ENCODE measurements around the gene SLC25A12. TPM values are rescaled to one million over a fixed set of nuclear protein-coding genes. Genes with fewer than 3 reads are reported as not detected.

The SLC25A12 gene
- total RNA-seq, 1 donor = 26.8 TPM

DNA sequence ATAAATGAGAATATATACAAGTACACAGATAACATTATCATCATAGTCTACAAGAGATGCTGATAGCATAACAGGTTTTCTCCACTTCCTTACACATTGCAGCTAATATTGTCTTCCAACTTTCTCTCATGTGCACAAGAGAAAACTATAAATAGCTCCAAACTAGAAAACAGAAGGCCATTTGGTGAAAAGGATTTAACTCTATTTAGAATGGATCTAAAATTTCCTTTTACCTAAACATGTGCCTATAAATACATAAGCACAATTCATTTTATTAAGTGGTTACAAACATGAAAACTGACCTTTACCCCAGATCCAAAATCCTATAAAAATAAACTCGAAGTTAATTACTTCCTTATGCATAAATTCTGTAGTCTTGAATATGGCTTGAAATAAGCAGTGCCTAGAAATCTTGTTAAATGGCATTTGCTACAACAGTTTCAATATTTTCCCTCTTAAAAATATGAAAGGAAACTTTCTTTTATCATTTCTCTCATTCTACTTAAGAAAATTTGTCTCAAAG, 41.6 kb downstream of the SLC25A12 start:
- Histone ChIP-seq H2AFZ (ENCODE audit: low read length) (no peak overlapping the region), H3K36me3 (ENCODE audit: insufficient read depth, low read length) (no peaks in the 10 kb centered on the region), H3K4me2 (ENCODE audit: insufficient read depth, low read length) (no peak overlapping the region), H3K4me1 (ENCODE audit: insufficient read depth, low read length) (peaks cover 14% of the 10 kb centered on the region), H3K27me3 (ENCODE audit: insufficient read depth, low read length) (no peaks in the 10 kb centered on the region), H3K4me3 (ENCODE audit: insufficient read depth, low read length) (no peak overlapping the region), H3K9me3 (ENCODE audit: low read depth, low read length) (no peaks in the 10 kb centered on the region), H4K20me1 (ENCODE audit: insufficient read depth, low read length) (no peaks in the 10 kb centered on the region), H3K79me2 (ENCODE audit: insufficient read depth, low read length) (no peaks in the 10 kb centered on the region), H3K27ac (ENCODE audit: low read depth, low read length) (no peak overlapping the region)
- TF ChIP-seq, protein P1, sequence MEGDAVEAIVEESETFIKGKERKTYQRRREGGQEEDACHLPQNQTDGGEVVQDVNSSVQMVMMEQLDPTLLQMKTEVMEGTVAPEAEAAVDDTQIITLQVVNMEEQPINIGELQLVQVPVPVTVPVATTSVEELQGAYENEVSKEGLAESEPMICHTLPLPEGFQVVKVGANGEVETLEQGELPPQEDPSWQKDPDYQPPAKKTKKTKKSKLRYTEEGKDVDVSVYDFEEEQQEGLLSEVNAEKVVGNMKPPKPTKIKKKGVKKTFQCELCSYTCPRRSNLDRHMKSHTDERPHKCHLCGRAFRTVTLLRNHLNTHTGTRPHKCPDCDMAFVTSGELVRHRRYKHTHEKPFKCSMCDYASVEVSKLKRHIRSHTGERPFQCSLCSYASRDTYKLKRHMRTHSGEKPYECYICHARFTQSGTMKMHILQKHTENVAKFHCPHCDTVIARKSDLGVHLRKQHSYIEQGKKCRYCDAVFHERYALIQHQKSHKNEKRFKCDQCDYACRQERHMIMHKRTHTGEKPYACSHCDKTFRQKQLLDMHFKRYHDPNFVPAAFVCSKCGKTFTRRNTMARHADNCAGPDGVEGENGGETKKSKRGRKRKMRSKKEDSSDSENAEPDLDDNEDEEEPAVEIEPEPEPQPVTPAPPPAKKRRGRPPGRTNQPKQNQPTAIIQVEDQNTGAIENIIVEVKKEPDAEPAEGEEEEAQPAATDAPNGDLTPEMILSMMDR (IDR thresholded peaks at IDR 0.05; ENCODE audit: extremely low read depth, low read depth, low read length) = no peak
- no peak for DNase-seq (ENCODE audit: insufficient read length, low spot score, missing footprints)

DNA sequence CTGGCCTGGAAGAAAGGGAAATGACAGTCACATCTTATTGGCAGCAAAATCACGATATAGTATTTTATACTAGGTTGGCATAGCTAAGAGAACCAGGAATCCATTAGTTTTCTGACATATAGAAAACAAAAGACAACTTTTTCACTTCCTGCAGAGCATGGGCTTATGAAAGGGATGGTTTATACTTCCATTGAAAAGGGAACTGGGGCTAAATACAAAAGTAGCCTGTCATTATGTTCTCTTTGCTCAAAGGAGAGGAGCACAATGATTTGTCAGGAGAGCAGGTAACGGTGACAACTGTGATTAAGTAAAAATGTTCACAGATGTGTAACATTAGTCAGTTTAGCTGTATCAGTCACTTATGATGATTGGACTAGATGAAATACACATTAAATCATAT, 46.4 kb downstream of the SLC25A12 start:
- Histone ChIP-seq H3K4me2 (ENCODE audit: insufficient read depth, low read length) (no peak overlapping the region), H2AFZ (ENCODE audit: low read length) (no peak overlapping the region), H3K27ac (ENCODE audit: low read depth, low read length) (no peak overlapping the region), H3K4me1 (ENCODE audit: insufficient read depth, low read length) (no peaks in the 10 kb centered on the region), H3K4me3 (ENCODE audit: insufficient read depth, low read length) (no peak overlapping the region), H3K36me3 (ENCODE audit: insufficient read depth, low read length) (no peaks in the 10 kb centered on the region), H4K20me1 (ENCODE audit: insufficient read depth, low read length) (no peaks in the 10 kb centered on the region), H3K27me3 (ENCODE audit: insufficient read depth, low read length) (no peaks in the 10 kb centered on the region), H3K9me3 (ENCODE audit: low read depth, low read length) (no peaks in the 10 kb centered on the region), H3K79me2 (ENCODE audit: insufficient read depth, low read length) (no peaks in the 10 kb centered on the region)
- TF ChIP-seq, protein P1 (IDR thresholded peaks at IDR 0.05; ENCODE audit: extremely low read depth, low read depth, low read length) = no peak
- DNase-seq (ENCODE audit: insufficient read length, low spot score, missing footprints) = no peak

DNA sequence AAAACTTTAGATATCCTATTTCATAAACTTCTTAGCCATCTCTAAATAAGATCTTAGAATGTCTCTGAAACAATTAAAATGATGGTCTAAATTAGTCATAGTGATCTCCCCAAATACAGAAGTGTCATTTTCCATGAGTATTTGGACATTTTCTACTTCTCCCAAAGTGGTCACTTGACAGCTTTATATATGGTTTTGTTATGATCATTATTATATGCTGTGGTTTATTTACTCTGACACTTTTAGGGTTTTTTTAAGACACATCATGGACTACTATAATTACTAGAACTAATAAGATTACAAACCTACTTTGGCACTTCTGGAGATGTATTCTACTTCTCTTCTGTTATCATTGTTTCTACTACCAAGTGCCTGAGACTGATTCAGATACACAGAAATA, 47.1 kb downstream of the SLC25A12 start:
- no peaks in the 10 kb centered on the region for H3K27me3 ChIP-seq (ENCODE audit: insufficient read depth, low read length)
- no peaks in the 10 kb centered on the region for H4K20me1 ChIP-seq (ENCODE audit: insufficient read depth, low read length)
- DNase-seq (ENCODE audit: insufficient read length, low spot score, missing footprints) = no peak
- no peak overlapping the region for H3K4me3 ChIP-seq (ENCODE audit: insufficient read depth, low read length)
- H3K79me2 ChIP-seq (ENCODE audit: insufficient read depth, low read length) = no peaks in the 10 kb centered on the region
- TF ChIP-seq, protein P1 (IDR thresholded peaks at IDR 0.05; ENCODE audit: extremely low read depth, low read depth, low read length) = no peak
- no peak overlapping the region for H2AFZ ChIP-seq (ENCODE audit: low read length)
- H3K4me1 ChIP-seq (ENCODE audit: insufficient read depth, low read length) = no peaks in the 10 kb centered on the region
- no peaks in the 10 kb centered on the region for H3K36me3 ChIP-seq (ENCODE audit: insufficient read depth, low read length)
- no peak overlapping the region for H3K27ac ChIP-seq (ENCODE audit: low read depth, low read length)
- H3K9me3 ChIP-seq (ENCODE audit: low read depth, low read length) = no peaks in the 10 kb centered on the region
- H3K4me2 ChIP-seq (ENCODE audit: insufficient read depth, low read length) = no peak overlapping the region

DNA sequence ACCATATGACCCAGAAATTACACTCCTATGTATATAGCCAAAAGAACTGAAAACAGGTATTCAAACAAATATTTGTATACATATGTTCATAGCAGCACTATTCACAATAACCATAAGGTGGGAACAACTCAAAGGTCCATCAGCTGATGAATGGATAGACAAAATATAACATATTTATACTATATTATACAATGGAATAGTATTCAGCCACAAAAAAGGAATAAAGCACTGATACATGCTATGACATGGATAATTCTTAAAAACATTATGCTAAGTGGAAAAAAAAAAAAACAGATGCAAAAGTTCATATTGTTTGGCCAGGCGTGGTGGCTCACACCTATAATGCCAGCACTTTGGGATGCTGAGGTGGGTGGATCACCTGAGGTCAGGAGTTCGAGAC, 52.0 kb downstream of the SLC25A12 start:
- DNase-seq (ENCODE audit: insufficient read length, low spot score, missing footprints) = no peak
- Histone ChIP-seq H3K79me2 (ENCODE audit: insufficient read depth, low read length) (no peaks in the 10 kb centered on the region), H3K4me2 (ENCODE audit: insufficient read depth, low read length) (no peak overlapping the region), H3K27ac (ENCODE audit: low read depth, low read length) (no peak overlapping the region), H4K20me1 (ENCODE audit: insufficient read depth, low read length) (no peaks in the 10 kb centered on the region), H3K4me1 (ENCODE audit: insufficient read depth, low read length) (peaks cover 16% of the 10 kb centered on the region), H3K4me3 (ENCODE audit: insufficient read depth, low read length) (no peak overlapping the region), H3K9me3 (ENCODE audit: low read depth, low read length) (no peaks in the 10 kb centered on the region), H3K27me3 (ENCODE audit: insufficient read depth, low read length) (no peaks in the 10 kb centered on the region), H2AFZ (ENCODE audit: low read length) (no peak overlapping the region), H3K36me3 (ENCODE audit: insufficient read depth, low read length) (no peaks in the 10 kb centered on the region)
- TF ChIP-seq, protein P1 (IDR thresholded peaks at IDR 0.05; ENCODE audit: extremely low read depth, low read depth, low read length) = no peak
